Upper lobe of left lung (tissue), 6 donors: Measurements from ENCODE around the gene GIGYF1. TPM values are rescaled to one million over a fixed set of nuclear protein-coding genes. Genes with fewer than 3 reads are reported as not detected.
A peak's percentile ranks its signal among the peaks of the same experiment; 100 is the strongest.

Experiments used
- ATAC-seq, 2 donors: fragments of 200-7000 bp; cut with Tn5 transposase; one replicate each; pipeline ENCODE4 v1.9.1; 2022; ENCODE audit warnings: mild to moderate bottlenecking in 2 of 2, moderate library complexity in 2 of 2; ENCODE audit not compliant: low FRiP score in 2 of 2
- DNase-seq, 2 donors: peaks; one replicate each; pipeline ENCODE4 v3.0.0-alpha.2; 2019 to 2020
- H3K27ac ChIP-seq, 4 donors: fragments of 200-600 bp; sonication (generic); one replicate each; pipeline ENCODE4 v1.5.1; 2016 to 2019
- H3K27me3 ChIP-seq, 4 donors: fragments of 200-600 bp; sonication (generic); one replicate each; pipeline ENCODE4 v1.5.1; 2017 to 2019
- H3K36me3 ChIP-seq, 4 donors: fragments of 200-600 bp; sonication (generic); one replicate each; pipeline ENCODE4 v1.5.1; 2016 to 2019
- H3K4me1 ChIP-seq, 4 donors: fragments of 200-600 bp; sonication (generic); one replicate each; pipeline ENCODE4 v1.5.1; 2018 to 2019
- H3K4me3 ChIP-seq, 4 donors: fragments of 200-600 bp; sonication (generic); one replicate each; pipeline ENCODE4 v1.5.1; 2017 to 2019; ENCODE audit warnings: mild to moderate bottlenecking in 2 of 4, moderate library complexity in 1 of 4
- H3K9me3 ChIP-seq, 4 donors: fragments of 200-600 bp; sonication (generic); one replicate each; pipeline ENCODE4 v1.5.1; 2018 to 2019
- CTCF ChIP-seq, 6 experiments: fragments of 450-650 bp in 4 of 6; fragments of 200-600 bp in 2 of 6; sonication (generic) in 2 of 6; IDR thresholded peaks; one replicate each; pipeline ENCODE4 v1.5.1; 2016 to 2019; ENCODE audit warnings: antibody characterized with exemption in 6 of 6
- EP300 ChIP-seq, 4 donors: sonication (generic); formaldehyde crosslinking; IDR thresholded peaks; one replicate each; pipeline ENCODE4 v1.5.1; 2017; ENCODE audit warnings: antibody characterized with exemption in 4 of 4, control low read depth in 2 of 4
- POLR2A ChIP-seq, 4 donors: fragments of 450-650 bp; IDR thresholded peaks; one replicate each; pipeline ENCODE4 v1.5.1; 2016 to 2017; ENCODE audit warnings: antibody characterized with exemption in 4 of 4, mild to moderate bottlenecking in 2 of 4
- POLR2AphosphoS5 ChIP-seq, 2 donors: sonication (generic); formaldehyde crosslinking; IDR thresholded peaks; one replicate each; pipeline ENCODE4 v1.5.1; 2017; ENCODE audit warnings: antibody characterized with exemption in 2 of 2
- WGBS, 2 donors: methylation state at CpG; one replicate each; pipeline ENCODE4 v1.1.5; 2017 to 2018; 5-methylcytosine and 5-hydroxymethylcytosine counted together
- total RNA-seq, 6 donors: library from RNA; depleted of rRNA in 4 of 6; stranded (reverse); fragments of >200 nt in 4 of 6; gene quantifications; one replicate each; pipeline versions ENCODE4 v1.1.0 to v1.2.1, GENCODE V29; 2016 to 2021
- donor health status: DM: no; HTN: no; CAD: no; lungs with moderate emphysema.
- donor health status: DM: no; HTN: yes; CAD: no; lungs with severe emphysema.

GIGYF1 gene
- total RNA-seq, 6 donors from 2014 or later: 18.7 to 151 (median 52.9) TPM

- Histone ChIP-seq H3K27me3 (no peaks in the 10 kb centered on the region), H3K36me3 (peaks cover 17 to 54% (median 43%) of the 10 kb centered on the region in 4 donors), H3K27ac (no peak overlapping the region), H3K4me1 (peaks cover 25 to 33% (median 28%) of the 10 kb centered on the region in 4 donors), H3K9me3 (no peaks in the 10 kb centered on the region), H3K4me3 (no peak overlapping the region)
- ATAC-seq (no peak), DNase-seq (peak in 1 of 2 donors; percentile 76)
- TF ChIP-seq EP300 (IDR thresholded peaks at IDR 0.05) (no peak), CTCF (IDR thresholded peaks at IDR 0.05) (no peak), POLR2AphosphoS5 (IDR thresholded peaks at IDR 0.05) (no peak), POLR2A (IDR thresholded peaks at IDR 0.05) (no peak)
- 88 to 90% methylated on average over 17 to 18 of the region's 18 CpGs for WGBS, 2 donors
Observed at GRCh38 chr7:100689230-100690135, 4.6 kb downstream of the GIGYF1 start.

- no peak for TF ChIP-seq CTCF (IDR thresholded peaks at IDR 0.05)
- no peak for TF ChIP-seq POLR2AphosphoS5 (IDR thresholded peaks at IDR 0.05)
- TF ChIP-seq EP300 (IDR thresholded peaks at IDR 0.05): no peak
- TF ChIP-seq POLR2A (IDR thresholded peaks at IDR 0.05): no peak
- Histone ChIP-seq H3K4me3 (no peak overlapping the region), H3K27ac (peak overlapping the region in 1 of 4 donors; percentile 2), H3K9me3 (no peaks in the 10 kb centered on the region), H3K36me3 (peaks cover 27 to 65% (median 54%) of the 10 kb centered on the region in 4 donors), H3K4me1 (peaks cover 25 to 33% (median 26%) of the 10 kb centered on the region in 4 donors), H3K27me3 (no peaks in the 10 kb centered on the region)
- ATAC-seq (no peak), DNase-seq (peak in 1 of 2 donors; percentile 52)
- 88 to 91% methylated on average over 14 to 15 of the region's 16 CpGs for WGBS, 2 donors
Observed at GRCh38 chr7:100688326-100688860, 5.7 kb downstream of the GIGYF1 start.

- DNase-seq: peak in 1 of 2 donors; percentile 53
- ATAC-seq: no peak
- 76 to 77% methylated on average over 15 to 23 of the region's 25 CpGs for WGBS, 2 donors
- H3K36me3 ChIP-seq: peaks cover 31 to 71% (median 59%) of the 10 kb centered on the region in 4 donors
- TF ChIP-seq POLR2AphosphoS5 (IDR thresholded peaks at IDR 0.05) (no peak), POLR2A (IDR thresholded peaks at IDR 0.05) (no peak), CTCF (IDR thresholded peaks at IDR 0.05) (no peak), EP300 (IDR thresholded peaks at IDR 0.05) (no peak)
- H3K27ac ChIP-seq: peak overlapping the region in 1 of 4 donors; percentile 2
- no peak overlapping the region for H3K4me3 ChIP-seq
- H3K9me3 ChIP-seq: no peaks in the 10 kb centered on the region
- no peaks in the 10 kb centered on the region for H3K27me3 ChIP-seq
- H3K4me1 ChIP-seq: peaks cover 20 to 31% (median 22%) of the 10 kb centered on the region in 4 donors
Observed at GRCh38 chr7:100687751-100688300, 6.2 kb downstream of the GIGYF1 start.

- Histone ChIP-seq H3K27me3 (no peaks in the 10 kb centered on the region), H3K9me3 (no peaks in the 10 kb centered on the region), H3K4me1 (peaks cover 14 to 25% (median 16%) of the 10 kb centered on the region in 4 donors), H3K36me3 (peaks cover 35 to 76% (median 65%) of the 10 kb centered on the region in 4 donors), H3K4me3 (no peak overlapping the region), H3K27ac (no peak overlapping the region)
- WGBS, 2 donors: 89 to 96% methylated on average over 18 to 22 of the region's 22 CpGs
- ATAC-seq (no peak), DNase-seq (peak in 1 of 2 donors; percentile 75)
- TF ChIP-seq CTCF (IDR thresholded peaks at IDR 0.05): no peak
- no peak for TF ChIP-seq EP300 (IDR thresholded peaks at IDR 0.05)
- no peak for TF ChIP-seq POLR2AphosphoS5 (IDR thresholded peaks at IDR 0.05)
- no peak for TF ChIP-seq POLR2A (IDR thresholded peaks at IDR 0.05)
Observed at GRCh38 chr7:100687261-100687660, 6.8 kb downstream of the GIGYF1 start.
